HG03558 (cell line): ENCODE data around the gene PRODH.
"Not testable (repeated sequence)": the region's sequence is repeated elsewhere in the genome, so short reads cannot be mapped to it uniquely, and the experiment has no call there.

Source experiments
- ATAC-seq: cut with Tn5 transposase; IDR thresholded peaks from one replicate; pipeline ENCODE4 v1.9.1; 2021; ENCODE audit warnings: moderate number of reproducible peaks; ENCODE audit not compliant: unreplicated experiment; ENCODE audit errors: extremely low read depth

The PRODH gene

DNA sequence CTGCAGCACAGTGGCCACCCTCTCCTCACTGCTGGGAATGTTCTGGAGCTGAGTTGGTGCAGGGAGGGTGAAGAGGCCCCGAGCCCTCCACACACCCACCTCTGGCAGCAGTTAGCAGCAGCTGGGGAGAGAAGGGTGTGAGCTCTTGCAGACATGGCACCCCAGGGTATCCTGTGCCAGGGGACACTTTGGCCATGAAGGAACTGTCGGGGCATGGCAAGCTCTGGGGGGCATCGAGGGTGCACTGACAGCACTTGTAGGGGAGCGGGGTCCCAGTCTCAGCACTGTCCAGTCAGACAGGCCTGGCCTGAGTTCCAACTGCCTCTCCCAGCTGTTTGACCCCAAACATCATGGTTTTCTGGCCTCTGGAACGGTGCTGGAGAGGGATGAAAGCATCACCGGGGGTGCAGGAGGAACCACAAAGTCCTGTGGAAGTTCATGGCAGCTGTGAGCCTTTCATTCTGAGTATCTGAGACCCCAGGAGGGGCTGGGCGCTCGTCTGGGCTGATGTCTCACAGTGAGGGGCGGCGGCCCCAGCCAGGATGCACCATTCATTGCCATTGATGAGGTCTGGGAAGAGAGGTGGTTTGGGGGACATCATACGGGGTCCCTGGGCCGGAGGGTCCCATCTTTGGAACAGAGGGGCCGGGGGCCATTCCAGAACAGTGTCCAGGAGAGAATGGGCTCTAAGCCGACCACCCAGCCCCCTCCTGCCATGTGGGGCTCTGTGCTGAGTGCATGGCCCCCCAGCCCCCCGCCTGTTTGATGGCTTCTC, 20.2 kb upstream of the PRODH start:
- not testable (repeated sequence) for ATAC-seq

- no peak for ATAC-seq
These were observed 19.6 kb upstream of the PRODH start for GRCh38 chr22:18955696-18956095.

GRCh38 chr22:18954990-18955571, 19.0 kb upstream of the PRODH start:
- ATAC-seq = no peak

DNA sequence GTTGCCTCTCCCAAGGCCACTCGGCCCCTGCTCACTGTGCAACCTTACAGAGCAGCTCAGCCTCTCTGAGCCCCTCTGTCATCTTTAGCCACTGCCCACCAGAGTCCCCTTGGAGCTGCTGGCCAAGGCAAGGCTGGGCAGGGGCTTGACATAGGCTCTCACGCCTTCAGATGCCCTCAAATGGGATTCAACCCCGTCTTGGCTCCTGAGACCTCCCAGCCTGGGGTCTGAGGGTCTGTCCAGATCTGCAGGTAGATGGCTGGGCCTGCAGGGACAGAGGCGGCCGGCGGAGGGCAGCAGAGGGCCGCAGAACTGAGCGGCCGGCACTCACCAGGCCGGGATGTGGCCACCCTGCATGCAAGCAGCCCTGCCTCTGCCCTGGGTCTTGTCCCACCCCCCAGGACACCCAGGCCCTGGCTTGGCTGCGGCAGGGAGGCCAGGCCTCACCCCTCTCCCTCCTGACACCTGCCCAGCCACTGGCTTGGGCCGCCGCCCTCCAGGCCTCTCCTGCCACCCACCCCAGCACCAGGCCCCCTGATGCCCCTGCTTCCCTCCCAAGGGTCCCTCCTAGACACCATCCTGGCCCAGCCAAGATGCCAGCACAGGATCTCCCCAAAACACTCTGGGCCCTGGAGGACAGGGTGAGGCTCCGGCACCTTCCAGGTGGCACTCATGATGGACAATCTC, 18.4 kb upstream of the PRODH start:
- not testable (repeated sequence) for ATAC-seq

DNA sequence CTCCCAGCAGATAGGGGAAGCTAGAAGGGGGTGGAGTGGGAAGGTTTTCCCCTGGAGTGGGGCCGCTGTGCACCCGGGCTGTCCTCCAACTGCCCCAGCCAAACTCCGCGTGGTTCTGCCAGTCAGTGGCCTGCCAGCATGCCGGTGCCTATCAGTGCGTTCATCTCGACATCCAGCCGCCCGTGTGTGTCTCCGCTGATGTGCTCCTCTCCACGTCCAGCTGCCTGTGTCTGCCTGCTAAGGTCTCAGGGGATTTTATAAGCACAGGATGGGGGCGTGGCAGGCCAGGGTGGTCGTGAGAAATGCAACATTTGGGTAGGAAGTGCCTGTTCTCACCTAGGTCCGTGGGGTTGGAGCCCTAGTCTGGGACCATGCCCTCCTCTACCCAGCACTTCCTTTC, 17.0 kb upstream of the PRODH start:
- ATAC-seq = not testable (repeated sequence)

- ATAC-seq = no peak
These were observed 15.9 kb upstream of the PRODH start for GRCh38 chr22:18952022-18952421.

- no peak for ATAC-seq
These were observed 14.0 kb upstream of the PRODH start for GRCh38 chr22:18950141-18950540.

- no peak for ATAC-seq
These were observed 11.8 kb upstream of the PRODH start for GRCh38 chr22:18947905-18948304.

- not testable (repeated sequence) for ATAC-seq
These were observed 11.0 kb upstream of the PRODH start for GRCh38 chr22:18947105-18947504.

- not testable (repeated sequence) for ATAC-seq
These were observed 2.6 kb upstream of the PRODH start for GRCh38 chr22:18938691-18939090.

DNA sequence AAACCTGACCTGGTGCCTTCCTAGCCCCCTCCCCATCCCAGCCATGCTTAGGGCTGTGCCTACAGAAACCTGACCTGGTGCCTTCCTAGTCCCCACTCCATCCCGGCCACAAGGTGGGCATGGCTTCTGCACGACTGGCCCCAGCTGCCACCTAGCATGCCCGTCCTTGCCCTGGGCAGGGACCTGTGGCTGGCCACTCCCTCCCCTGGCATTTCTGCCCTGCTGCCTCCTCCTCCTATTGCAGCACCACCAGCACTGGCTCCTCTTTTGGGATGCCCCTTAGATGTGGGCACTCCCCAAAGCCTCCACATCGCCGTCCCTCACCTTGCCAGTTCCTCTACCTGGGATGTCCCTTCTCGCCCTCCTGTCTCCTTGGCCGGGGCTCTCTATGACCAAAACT, 1.4 kb downstream of the PRODH start:
- not testable (repeated sequence) for ATAC-seq

DNA sequence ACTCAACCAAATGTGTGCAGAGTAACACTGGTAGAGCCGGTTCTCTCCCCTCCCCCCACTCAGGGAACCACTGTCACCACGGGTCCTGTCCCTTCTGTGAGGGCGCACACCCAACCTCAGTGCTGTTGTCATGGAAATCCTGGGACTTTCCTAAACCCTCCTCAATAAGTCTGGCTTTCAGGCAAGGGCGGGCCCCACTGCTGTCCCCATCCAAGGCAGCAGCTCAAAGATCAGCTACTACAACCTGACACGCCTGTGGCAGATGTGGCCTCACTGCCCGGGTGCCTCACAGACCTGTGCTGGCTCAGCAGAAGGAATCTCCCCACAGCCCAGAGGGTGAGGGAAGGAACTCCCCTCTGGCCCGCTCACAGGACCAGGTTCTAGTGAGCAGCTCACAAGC, 2.2 kb downstream of the PRODH start:
- no peak for ATAC-seq

- ATAC-seq = no peak
These were observed 4.0 kb downstream of the PRODH start for GRCh38 chr22:18931905-18932652.

DNA sequence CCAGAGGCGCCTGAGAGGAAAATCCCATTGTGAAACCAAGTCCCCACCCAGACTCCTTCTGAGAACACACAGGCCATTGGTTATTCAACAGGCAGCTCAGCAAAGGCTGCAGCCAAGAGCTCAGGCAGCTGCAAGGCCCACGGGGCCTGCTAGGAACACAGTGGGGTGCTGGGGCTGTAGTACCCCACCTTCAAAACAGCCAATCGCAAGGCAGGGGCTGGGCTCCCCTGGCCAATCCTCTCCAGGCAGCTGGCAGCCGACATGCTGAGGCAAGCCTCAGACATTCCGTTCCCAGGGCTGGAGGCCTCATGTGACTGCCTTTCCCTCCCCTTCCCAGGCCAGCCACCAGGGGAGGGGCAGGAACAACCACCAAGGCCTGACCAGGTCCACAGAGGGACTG, 6.6 kb downstream of the PRODH start:
- ATAC-seq = no peak

- ATAC-seq = no peak
These were observed 8.5 kb downstream of the PRODH start for GRCh38 chr22:18927573-18927972.

DNA sequence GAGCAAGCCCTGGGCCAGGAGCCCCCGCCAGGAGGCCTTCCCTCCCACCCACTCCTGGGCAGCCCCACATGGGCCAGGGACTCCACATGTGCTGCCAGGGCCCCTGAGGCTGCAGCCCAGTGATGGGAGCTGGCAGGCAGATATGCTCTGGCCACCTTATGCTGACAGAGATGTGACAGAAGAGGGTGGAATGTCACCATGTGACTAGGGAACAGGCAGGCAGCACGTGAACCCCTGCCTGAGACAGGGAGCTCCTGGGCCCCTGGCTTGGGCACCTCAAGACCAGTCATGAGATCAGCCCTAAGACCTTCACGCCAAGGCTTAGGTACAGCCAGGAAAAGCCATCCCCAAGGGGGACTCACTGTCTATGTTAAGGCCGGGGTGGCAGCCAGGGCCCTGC, 9.1 kb downstream of the PRODH start:
- ATAC-seq = no peak

DNA sequence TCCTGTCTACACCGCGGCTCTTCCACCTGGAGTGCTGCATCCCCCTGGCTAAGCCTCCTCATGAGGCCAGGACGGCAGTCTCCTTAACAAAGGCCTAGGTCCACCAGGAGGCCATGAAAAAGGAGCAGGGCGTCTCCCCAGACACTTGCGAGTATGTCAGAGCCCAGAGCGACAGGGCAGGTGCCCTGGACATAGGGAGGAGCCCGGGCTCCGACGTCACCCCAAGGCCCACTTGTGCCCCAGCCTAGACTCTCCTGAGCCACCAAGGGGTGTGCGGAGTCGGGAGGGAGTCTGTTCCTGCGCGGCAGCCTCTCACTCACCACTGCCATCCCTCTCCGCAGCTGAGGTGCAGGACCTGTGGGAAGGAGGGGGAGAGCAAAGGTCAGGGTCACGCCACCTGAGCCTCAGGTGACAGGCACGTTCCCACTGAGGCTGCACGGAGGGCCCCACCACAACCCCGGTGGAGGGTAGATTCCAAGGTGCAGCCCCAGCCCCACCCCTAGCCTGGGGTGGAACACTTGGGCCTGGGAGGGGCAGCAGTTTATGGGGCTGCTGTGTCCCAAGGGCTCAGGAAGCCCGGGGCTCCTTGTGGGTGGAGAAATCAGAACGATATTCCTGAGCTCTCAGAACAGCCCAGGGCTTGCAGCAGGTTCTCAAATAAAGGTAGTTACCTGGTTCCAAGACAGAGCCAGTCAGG, 10.6 kb downstream of the PRODH start:
- no peak for ATAC-seq

DNA sequence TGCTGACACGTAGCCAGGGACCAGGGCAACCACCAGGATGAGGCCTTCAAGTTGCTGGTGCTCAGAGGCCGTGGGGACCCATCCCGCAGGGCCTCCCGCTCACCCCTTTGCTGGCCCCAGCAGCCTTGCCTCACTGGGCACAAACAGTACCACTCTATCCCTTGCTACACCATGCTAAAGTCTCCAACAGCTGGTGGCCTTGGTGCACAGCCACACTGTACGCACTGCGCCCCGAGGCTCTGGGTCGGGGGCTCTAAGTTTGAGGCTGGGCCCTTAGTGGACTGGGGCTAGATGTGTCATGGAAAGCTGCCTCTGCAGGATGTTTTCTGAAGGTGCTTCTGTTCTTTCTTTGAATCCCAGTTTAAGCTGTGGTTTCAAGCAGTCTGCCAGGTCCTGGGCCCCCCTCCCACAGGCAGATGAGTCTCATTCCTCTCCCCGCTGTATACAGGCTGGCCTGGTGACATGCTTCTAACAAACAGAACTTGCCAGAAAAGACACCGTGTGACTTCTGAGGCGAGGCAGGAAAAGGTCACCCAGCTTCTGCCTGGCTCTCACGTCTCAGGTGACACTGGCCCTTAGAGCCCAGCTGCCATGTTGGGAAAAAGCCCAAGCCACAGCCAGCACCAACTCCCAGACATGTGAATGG, 15.7 kb downstream of the PRODH start:
- not testable (repeated sequence) for ATAC-seq

GRCh38 chr22:18917818-18918217, 18.3 kb downstream of the PRODH start:
- ATAC-seq = not testable (repeated sequence)

- not testable (repeated sequence) for ATAC-seq
These were observed 20.5 kb downstream of the PRODH start for GRCh38 chr22:18915550-18915949.
